EH (cell line): ENCODE data around the gene BIRC5.
"Not testable (repeated sequence)": the region's sequence is repeated elsewhere in the genome, so short reads cannot be mapped to it uniquely, and the experiment has no call there.

Experiments used
- DNase-seq: peaks from one replicate; pipeline ENCODE4 v3.0.0-alpha.2; 2015; ENCODE audit warnings: low read depth

Gene BIRC5

GRCh38 chr17:78240012-78240655 is 26.1 kb downstream of the BIRC5 start:
- DNase-seq = no peak

GRCh38 chr17:78240839-78241238 is 26.8 kb downstream of the BIRC5 start:
- DNase-seq = no peak

GRCh38 chr17:78241277-78242023 is 27.4 kb downstream of the BIRC5 start:
- peak; percentile 68 for DNase-seq

GRCh38 chr17:78242024-78242742 is 28.1 kb downstream of the BIRC5 start:
- DNase-seq = peak; percentile 40

GRCh38 chr17:78247304-78247703 is 33.3 kb downstream of the BIRC5 start:
- no peak for DNase-seq

- DNase-seq = no peak
Measured at GRCh38 chr17:78248051-78248914, 34.2 kb downstream of the BIRC5 start.

GRCh38 chr17:78249074-78249817 is 35.2 kb downstream of the BIRC5 start:
- DNase-seq = no peak

- no peak for DNase-seq
Measured at GRCh38 chr17:78249818-78250806, 36.1 kb downstream of the BIRC5 start.

- peak; percentile 86 for DNase-seq
Measured at GRCh38 chr17:78250891-78251772, 37.1 kb downstream of the BIRC5 start.

- no peak for DNase-seq
Measured at GRCh38 chr17:78251773-78252103, 37.7 kb downstream of the BIRC5 start.

GRCh38 chr17:78252111-78252634 is 38.1 kb downstream of the BIRC5 start:
- no peak for DNase-seq

- DNase-seq = no peak
Measured at GRCh38 chr17:78252701-78253635, 38.9 kb downstream of the BIRC5 start.

GRCh38 chr17:78253636-78253945 is 39.5 kb downstream of the BIRC5 start:
- DNase-seq = not testable (repeated sequence)

GRCh38 chr17:78253946-78254672 is 40.1 kb downstream of the BIRC5 start:
- DNase-seq = peak; percentile 80

GRCh38 chr17:78255029-78255656 is 41.1 kb downstream of the BIRC5 start:
- no peak for DNase-seq

- no peak for DNase-seq
Measured at GRCh38 chr17:78255953-78256706, 42.1 kb downstream of the BIRC5 start.
